Kidney (tissue), 14 donors: Measurements from ENCODE around the gene ANKS1A. TPM values are rescaled to one million over a fixed set of nuclear protein-coding genes. Genes with fewer than 3 reads are reported as not detected.

Source experiments
- DNase-seq, 5 donors: peaks; one replicate each; pipeline ENCODE4 v3.0.0-alpha.2; 2013 to 2020
- FAIRE-seq: peaks from 2 replicates; lab custom pipeline; 2012; peaks lifted over from hg19 to GRCh38; lab: Jason Lieb, UNC
- H3K27ac ChIP-seq, 2 donors: one replicate each; pipeline ENCODE4 v1.7.0; 2013; ENCODE audit warnings: low read depth in 2 of 2, low read length in 2 of 2, inconsistent platforms in 1 of 2
- H3K27me3 ChIP-seq: one replicate; pipeline ENCODE4 v1.7.1; 2013; ENCODE audit warnings: low read length, inconsistent platforms; ENCODE audit not compliant: control insufficient read depth, insufficient read depth
- H3K36me3 ChIP-seq, 3 donors: one replicate each; pipeline versions ENCODE4 v1.7.0 to v1.7.1; 2013; ENCODE audit warnings: low read length in 3 of 3, control low read depth in 1 of 3, inconsistent platforms in 1 of 3; ENCODE audit not compliant: insufficient read depth in 3 of 3, control insufficient read depth in 2 of 3
- H3K4me1 ChIP-seq, 3 donors: one replicate each; pipeline versions ENCODE4 v1.7.0 to v1.7.1; 2013; ENCODE audit warnings: low read length in 3 of 3, inconsistent platforms in 1 of 3, low read depth in 1 of 3; ENCODE audit not compliant: control insufficient read depth in 2 of 3, insufficient read depth in 2 of 3
- H3K4me3 ChIP-seq, 3 donors: one replicate each; pipeline versions ENCODE4 v1.7.0 to v1.8.1; 2013; ENCODE audit warnings: low read length in 3 of 3, control low read depth in 1 of 3, inconsistent platforms in 1 of 3
- H3K9ac ChIP-seq, 3 donors: one replicate each; pipeline versions ENCODE4 v1.7.0 to v1.7.1; 2013; ENCODE audit warnings: low read length in 3 of 3, control low read depth in 1 of 3, inconsistent platforms in 1 of 3
- H3K9me3 ChIP-seq, 3 donors: one replicate each; pipeline versions ENCODE4 v1.7.0 to v1.7.1; 2013; ENCODE audit warnings: low read length in 3 of 3, control low read depth in 1 of 3, inconsistent platforms in 1 of 3; ENCODE audit not compliant: control insufficient read depth in 2 of 3, insufficient read depth in 1 of 3
- intact Hi-C: fragments of 100-400 bp; cut with DNase I; formaldehyde crosslinking; loops from one replicate; pipeline ENCODE4 v1.11.1; 2022
- polyA plus RNA-seq: library from polyadenylated mRNA; stranded (reverse); fragments of 350-450 nt; fragmentation: Illumina TruSeq; extraction: RNeasy Lipid Tissue Mini Kit (QIAGEN cat#74804); gene quantifications from one replicate; pipeline ENCODE4 v1.2.3, GENCODE V29; 2014; ENCODE audit warnings: low read depth, low replicate concordance; ENCODE audit not compliant: insufficient read depth
- total RNA-seq: library from RNA; stranded (reverse); fragmentation: NEBNext Ultra II Directional; extraction: Animal tissue kit (Norgen Biotek cat#: 25700); gene quantifications from one replicate; pipeline ENCODE4 v1.2.1, GENCODE V29; 2021
- TF ChIP-seq, protein P1 (sequence below): IDR thresholded peaks from 3 replicates; pipeline ENCODE4 v1.5.1; 2012; ENCODE audit warnings: mild to moderate bottlenecking, moderate library complexity, borderline replicate concordance; ENCODE audit not compliant: insufficient read depth; ENCODE audit errors: extremely low read depth
- donor health status: control.
- donor health status: control.
- donor health status: control.
- donor health status: control.
- donor health status: control.
- donor health status: DM: yes; HTN: yes; CAD: no.
- donor health status: Normal renal cell carcinoma (clear cell type).

The ANKS1A gene
- total and polyA plus RNA-seq, 2 donors from 2014 or later: 9.4 to 25.9 TPM

DNA sequence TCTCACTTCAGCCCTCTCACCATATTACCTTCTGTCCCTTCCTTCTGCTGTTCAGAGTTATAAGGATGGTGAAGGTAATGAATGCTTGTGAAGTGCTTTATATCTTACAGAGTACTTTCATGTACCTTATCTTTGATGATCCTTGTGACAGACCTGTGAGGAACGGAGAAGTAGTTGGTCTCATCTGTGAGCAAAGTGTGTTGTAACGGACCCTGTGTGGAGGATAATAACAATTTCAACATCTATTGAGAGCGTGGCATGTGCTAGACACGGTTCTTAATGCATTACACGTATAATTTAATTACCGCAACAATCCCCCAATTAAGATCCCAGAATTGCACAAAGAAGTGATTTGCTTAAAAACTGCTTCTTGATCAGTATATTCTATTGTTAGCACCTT, 124.6 kb downstream of the ANKS1A start:
- Histone ChIP-seq H3K27me3 (no peaks in the 10 kb centered on the region), H3K36me3 (peaks cover 2 to 3% (median 3%) of the 10 kb centered on the region in 3 donors), H3K4me3 (no peak overlapping the region), H3K27ac (no peak overlapping the region), H3K4me1 (peaks cover 12 to 27% (median 25%) of the 10 kb centered on the region in 3 donors), H3K9ac (no peak overlapping the region), H3K9me3 (no peaks in the 10 kb centered on the region)
- intact Hi-C loops: no loop called here
- TF ChIP-seq, protein P1, sequence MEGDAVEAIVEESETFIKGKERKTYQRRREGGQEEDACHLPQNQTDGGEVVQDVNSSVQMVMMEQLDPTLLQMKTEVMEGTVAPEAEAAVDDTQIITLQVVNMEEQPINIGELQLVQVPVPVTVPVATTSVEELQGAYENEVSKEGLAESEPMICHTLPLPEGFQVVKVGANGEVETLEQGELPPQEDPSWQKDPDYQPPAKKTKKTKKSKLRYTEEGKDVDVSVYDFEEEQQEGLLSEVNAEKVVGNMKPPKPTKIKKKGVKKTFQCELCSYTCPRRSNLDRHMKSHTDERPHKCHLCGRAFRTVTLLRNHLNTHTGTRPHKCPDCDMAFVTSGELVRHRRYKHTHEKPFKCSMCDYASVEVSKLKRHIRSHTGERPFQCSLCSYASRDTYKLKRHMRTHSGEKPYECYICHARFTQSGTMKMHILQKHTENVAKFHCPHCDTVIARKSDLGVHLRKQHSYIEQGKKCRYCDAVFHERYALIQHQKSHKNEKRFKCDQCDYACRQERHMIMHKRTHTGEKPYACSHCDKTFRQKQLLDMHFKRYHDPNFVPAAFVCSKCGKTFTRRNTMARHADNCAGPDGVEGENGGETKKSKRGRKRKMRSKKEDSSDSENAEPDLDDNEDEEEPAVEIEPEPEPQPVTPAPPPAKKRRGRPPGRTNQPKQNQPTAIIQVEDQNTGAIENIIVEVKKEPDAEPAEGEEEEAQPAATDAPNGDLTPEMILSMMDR: no peak
- FAIRE-seq (no peak), DNase-seq (no peak)

DNA sequence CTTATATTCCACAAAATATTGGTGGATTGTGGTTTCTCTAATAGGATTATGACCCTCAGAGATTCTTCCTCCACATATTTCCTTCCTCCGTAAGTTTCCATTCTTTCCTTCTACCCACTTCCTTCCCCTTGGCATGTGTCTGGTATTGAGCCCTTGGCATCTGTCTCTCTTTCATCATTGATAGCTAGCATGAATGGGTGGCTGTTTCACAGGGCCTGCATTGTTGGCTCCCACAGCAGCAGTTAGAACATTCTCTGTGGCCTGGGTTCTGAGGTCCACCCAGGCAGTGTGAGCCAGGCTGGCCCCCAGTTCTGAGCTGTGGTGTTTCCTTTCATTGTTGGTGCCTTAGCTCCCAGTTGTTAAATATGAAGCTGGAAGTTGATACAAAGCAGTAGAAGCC, 125.3 kb downstream of the ANKS1A start:
- TF ChIP-seq, protein P1: no peak
- Histone ChIP-seq H3K9me3 (no peaks in the 10 kb centered on the region), H3K27ac (no peak overlapping the region), H3K27me3 (no peaks in the 10 kb centered on the region), H3K36me3 (peaks cover 2 to 3% (median 3%) of the 10 kb centered on the region in 3 donors), H3K4me3 (no peak overlapping the region), H3K9ac (no peak overlapping the region), H3K4me1 (peaks cover 19 to 27% (median 26%) of the 10 kb centered on the region in 3 donors)
- intact Hi-C loops: no loop called here
- DNase-seq: no peak
- no peak for FAIRE-seq

DNA sequence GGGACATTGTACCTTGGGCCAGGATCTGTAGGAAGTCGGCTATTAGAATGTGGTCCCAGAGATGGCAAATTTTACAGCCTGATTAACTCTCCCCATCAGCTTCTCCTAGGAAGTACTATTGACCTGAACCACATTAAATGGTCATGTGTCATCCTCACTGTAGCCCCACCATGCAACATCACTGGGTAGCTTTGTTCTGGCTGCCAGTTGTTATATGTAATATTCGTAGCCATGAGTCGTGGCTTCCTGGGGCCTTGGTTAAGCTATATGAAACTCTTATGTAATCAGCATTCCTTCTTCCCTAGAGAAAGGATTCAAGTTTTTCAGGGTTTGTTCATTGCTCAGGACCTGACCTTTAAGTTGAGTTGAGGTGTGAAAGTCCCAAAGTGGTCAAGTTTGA, 125.7 kb downstream of the ANKS1A start:
- Histone ChIP-seq H3K4me3 (no peak overlapping the region), H3K9ac (no peak overlapping the region), H3K27me3 (no peaks in the 10 kb centered on the region), H3K36me3 (peaks cover 2 to 3% (median 3%) of the 10 kb centered on the region in 3 donors), H3K4me1 (peaks cover 19 to 27% (median 26%) of the 10 kb centered on the region in 3 donors), H3K27ac (no peak overlapping the region), H3K9me3 (no peaks in the 10 kb centered on the region)
- TF ChIP-seq, protein P1: no peak
- no peak for DNase-seq
- intact Hi-C loops: no loop called here
- FAIRE-seq: no peak

DNA sequence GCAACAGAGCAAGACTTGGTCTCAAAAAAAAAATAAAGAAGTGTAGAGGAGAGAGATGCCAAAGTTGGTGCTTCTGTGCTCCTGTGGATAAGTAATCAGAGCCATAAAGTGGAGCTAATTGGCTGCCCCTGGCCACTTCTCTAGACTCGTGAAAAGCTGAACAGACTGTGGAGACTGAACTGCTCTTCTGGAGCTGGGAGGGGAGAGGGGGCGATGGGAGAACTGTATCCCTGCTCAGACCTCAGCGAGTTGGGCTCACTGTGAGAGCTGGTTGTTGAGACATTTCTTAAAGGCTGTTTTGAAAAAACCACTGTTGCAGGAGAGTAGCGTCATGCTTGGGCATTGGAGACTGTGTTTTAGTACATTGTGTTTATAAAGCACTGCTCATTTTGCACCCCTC, 126.4 kb downstream of the ANKS1A start:
- intact Hi-C loops: no loop called here

More for the DNA sequence above, 126.4 kb downstream of the ANKS1A start:
- H3K27me3 ChIP-seq: no peaks in the 10 kb centered on the region
- no peak for DNase-seq
- no peak overlapping the region for H3K9ac ChIP-seq
- H3K36me3 ChIP-seq: peaks cover 2 to 3% (median 3%) of the 10 kb centered on the region in 3 donors
- TF ChIP-seq, protein P1: no peak
- no peak overlapping the region for H3K4me3 ChIP-seq
- no peaks in the 10 kb centered on the region for H3K9me3 ChIP-seq
- H3K27ac ChIP-seq: peak overlapping the region in 1 of 2 donors; percentile 90
- H3K4me1 ChIP-seq: peaks cover 19 to 27% (median 26%) of the 10 kb centered on the region in 3 donors
- FAIRE-seq: no peak
